Astrocyte of the spinal cord (primary cell): ENCODE results near the gene ZNF280A.
"Not testable (repeated sequence)": the region's sequence is repeated elsewhere in the genome, so short reads cannot be mapped to it uniquely, and the experiment has no call there.

Source experiments
- DNase-seq: peaks from one replicate; pipeline ENCODE4 v3.0.0; 2011; ENCODE audit warnings: low read depth, low spot score
- H3K4me3 ChIP-seq: 2 replicates; pipeline ENCODE4 v1.5.1; 2011; ENCODE audit warnings: low read depth, mild to moderate bottlenecking, low read length, moderate library complexity
- CTCF ChIP-seq: IDR thresholded peaks from 2 replicates; pipeline ENCODE4 v1.5.1; 2012; ENCODE audit warnings: low read depth, mild to moderate bottlenecking, low read length, inconsistent platforms
- in situ Hi-C: cut with HindIII; loops from 2 replicates; pipeline ENCODE4 v1.10.0; 2017; ENCODE audit warnings: low sequenced_read_pairs

The ZNF280A gene

DNA sequence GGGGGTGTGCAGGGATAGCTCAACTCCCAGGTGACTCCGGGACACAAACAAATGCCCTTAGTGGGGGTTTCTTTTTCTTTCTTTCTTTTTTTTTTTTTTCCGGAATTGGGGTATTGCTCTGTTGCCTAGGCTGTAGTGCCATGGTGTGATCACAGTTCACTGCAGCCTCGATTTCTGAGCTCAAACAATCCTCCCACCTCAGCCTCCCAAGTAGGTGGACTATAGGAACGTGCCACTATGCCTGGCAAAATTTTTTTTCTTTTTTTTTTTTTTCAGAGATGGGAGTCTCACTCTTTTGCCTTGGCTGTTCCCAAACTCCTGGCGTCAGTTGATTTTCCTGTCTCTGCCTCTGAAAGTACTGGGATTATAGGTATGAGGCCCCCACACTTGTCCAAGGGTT is 13.8 kb upstream of the ZNF280A start:
- no peak for TF ChIP-seq CTCF
- H3K4me3 ChIP-seq = no peak overlapping the region
- in situ Hi-C loops = no loop called here
- no peak for DNase-seq

DNA sequence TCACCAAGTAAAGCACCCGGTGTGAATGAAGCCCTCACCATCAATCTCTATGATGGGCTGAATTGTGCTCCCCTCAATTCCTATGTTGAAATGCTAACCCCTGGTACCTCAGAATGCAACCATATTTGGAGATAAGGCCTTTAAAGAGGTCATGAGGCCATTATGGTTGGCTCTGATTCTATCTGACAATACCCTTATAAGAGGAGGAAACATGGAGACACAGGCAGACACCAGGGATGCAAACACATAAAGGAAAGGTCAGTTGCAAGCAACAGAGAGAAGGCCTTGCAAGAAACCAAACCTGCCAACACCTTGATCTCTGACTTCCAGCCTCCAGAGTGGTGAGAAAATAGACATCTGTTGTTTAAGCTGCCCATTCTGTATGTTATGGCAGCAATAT is 13.3 kb upstream of the ZNF280A start:
- in situ Hi-C loops = no loop called here
- no peak for DNase-seq
- no peak overlapping the region for H3K4me3 ChIP-seq
- no peak for TF ChIP-seq CTCF

DNA sequence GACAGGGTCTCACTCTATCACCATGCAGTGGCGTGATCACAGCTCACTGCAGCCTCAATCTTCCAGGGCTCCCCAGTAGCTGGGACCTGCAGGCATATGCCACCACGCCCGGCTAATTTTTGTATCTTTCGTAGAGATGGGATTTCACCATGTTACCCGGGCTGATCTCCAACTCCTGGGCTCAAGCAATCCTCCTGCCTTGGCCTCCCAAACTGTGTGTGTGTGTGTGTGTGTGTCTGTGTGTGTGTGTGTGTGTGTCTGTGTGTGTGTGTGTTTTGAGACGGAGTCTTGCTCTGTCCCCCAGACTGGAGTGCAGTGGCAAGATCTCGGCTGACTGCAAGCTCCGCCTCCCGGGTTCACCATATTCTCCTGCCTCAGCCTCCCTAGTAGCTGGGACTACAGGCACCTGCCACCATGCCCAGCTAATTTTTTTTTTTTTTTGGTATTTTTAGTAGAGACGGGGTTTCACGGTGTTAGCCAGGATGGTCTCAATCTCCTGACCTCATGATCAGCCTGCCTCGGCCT is 12.5 kb upstream of the ZNF280A start:
- in situ Hi-C loops, H3K4me3 ChIP-seq, DNase-seq: not testable (repeated sequence)

DNA sequence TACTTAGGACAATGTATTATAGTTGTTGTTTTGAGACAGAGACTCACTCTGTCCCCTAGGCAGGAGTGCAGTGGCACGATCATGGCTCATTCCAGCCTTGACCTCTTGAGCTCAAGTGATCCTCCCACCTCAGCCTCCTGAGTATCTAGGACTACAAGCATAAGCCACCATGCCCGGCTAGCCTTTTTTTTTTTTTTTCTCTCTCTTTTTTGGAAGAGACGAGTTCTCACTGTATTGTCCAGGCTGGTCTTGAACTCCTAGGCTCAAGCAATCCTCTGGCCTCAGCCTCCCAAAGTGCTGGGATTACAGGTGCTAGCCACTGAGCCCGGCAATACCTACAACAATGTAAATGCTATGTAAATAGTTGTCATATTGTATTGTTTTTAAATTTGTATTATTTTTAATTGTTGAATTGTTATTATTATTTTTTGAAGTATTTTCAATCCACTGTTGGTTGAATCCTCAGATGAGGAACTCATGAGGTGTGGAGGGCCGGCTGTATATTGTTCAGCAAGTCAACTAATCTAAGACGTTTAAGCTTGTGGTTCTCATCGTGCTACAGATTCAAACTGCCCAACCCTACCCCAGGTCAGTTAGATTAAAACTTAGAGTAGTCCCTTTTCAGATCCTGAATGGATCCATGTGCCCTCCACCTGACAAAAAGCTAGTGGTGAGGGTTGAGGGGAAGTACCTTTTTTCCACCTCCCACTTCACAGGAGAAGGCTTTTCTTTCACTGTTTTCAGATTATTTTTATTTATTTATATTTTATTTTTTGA is 11.9 kb upstream of the ZNF280A start:
- no peak overlapping the region for H3K4me3 ChIP-seq
- in situ Hi-C loops = no loop called here

DNA sequence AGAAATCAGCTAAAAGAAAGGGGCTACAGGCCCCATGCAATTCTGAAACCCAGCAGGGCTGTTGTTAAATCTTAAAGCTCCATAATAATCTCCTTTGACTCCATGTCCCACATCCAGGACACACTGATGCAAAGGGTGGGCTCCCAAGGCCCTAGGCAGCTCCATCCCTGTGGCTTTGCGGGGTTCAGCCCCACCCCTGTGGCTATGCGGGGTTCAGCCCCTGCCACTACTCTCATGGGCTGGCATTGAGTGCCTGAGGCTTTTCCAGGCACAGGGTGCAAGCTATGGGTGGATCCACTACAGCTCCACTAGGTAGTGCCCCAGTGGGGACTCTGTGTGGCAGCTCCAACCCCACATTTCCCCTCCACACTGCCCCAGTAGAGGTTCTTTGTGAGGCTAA is 8.7 kb upstream of the ZNF280A start:
- in situ Hi-C loops = no loop called here
- no peak for TF ChIP-seq CTCF
- H3K4me3 ChIP-seq = no peak overlapping the region
- no peak for DNase-seq

More for the DNA sequence above, 11.9 kb upstream of the ZNF280A start:
- no peak for DNase-seq
- no peak for TF ChIP-seq CTCF

- in situ Hi-C loops = no loop called here
- no peak for TF ChIP-seq CTCF
- DNase-seq = no peak
- H3K4me3 ChIP-seq = no peak overlapping the region
These were observed 7.2 kb upstream of the ZNF280A start for GRCh38 chr22:22527312-22527711.

- in situ Hi-C loops = no loop called here
- no peak overlapping the region for H3K4me3 ChIP-seq
- no peak for TF ChIP-seq CTCF
- DNase-seq = no peak
These were observed 6.2 kb upstream of the ZNF280A start for GRCh38 chr22:22526125-22526912.
